B cell (primary cell): Measurements from ENCODE around the gene IRF7.

Experiments
- CTCF ChIP-seq: fragments of 200-600 bp; IDR thresholded peaks from one replicate; pipeline ENCODE4 v1.8.0; 2022; ENCODE audit warnings: antibody characterized with exemption, mild to moderate bottlenecking
- EZH2 ChIP-seq: IDR thresholded peaks from 2 replicates; pipeline ENCODE4 v1.6.1; 2012; ENCODE audit warnings: borderline replicate concordance, low read depth, mild to moderate bottlenecking, moderate library complexity, low read length; ENCODE audit not compliant: insufficient read depth, poor library complexity, severe bottlenecking

GRCh38 chr11:590997-591396, 24.8 kb downstream of the IRF7 start:
- TF ChIP-seq CTCF (no peak), EZH2 (no peak)
